MM.1S (cell line): ENCODE data around the gene MALRD1.
"Not testable (repeated sequence)": the region's sequence is repeated elsewhere in the genome, so short reads cannot be mapped to it uniquely, and the experiment has no call there.

Experiments used
- DNase-seq: peaks from one replicate; pipeline ENCODE4 v3.0.0-alpha.2; 2015
- H2AFZ ChIP-seq: fragments of 300-600 bp; sonication (generic); 2 replicates; pipeline ENCODE4 v1.6.0; 2016; ENCODE audit warnings: antibody characterized with exemption, low read length
- H3F3A ChIP-seq: fragments of 300-600 bp; sonication (generic); 2 replicates; pipeline ENCODE4 v1.6.1; 2016; ENCODE audit warnings: mild to moderate bottlenecking, antibody characterized with exemption, low read length, moderate library complexity, mixed read lengths; ENCODE audit not compliant: insufficient read depth
- H3K27ac ChIP-seq: fragments of 300-600 bp; sonication (generic); 2 replicates; pipeline ENCODE4 v1.5.1; 2016; ENCODE audit warnings: mild to moderate bottlenecking, low read length
- H3K27me3 ChIP-seq: fragments of 300-600 bp; sonication (generic); replicated peaks from 2 replicates; pipeline ENCODE4 v1.6.0; 2016; ENCODE audit warnings: low read length; ENCODE audit not compliant: insufficient read depth
- H3K36me3 ChIP-seq: fragments of 300-600 bp; sonication (generic); replicated peaks from 2 replicates; pipeline ENCODE4 v1.6.1; 2016; ENCODE audit warnings: mild to moderate bottlenecking, low read length, mixed read lengths; ENCODE audit not compliant: insufficient read depth
- H3K4me1 ChIP-seq: fragments of 300-600 bp; sonication (generic); 2 replicates; pipeline ENCODE4 v1.6.1; 2016; ENCODE audit warnings: low read length, mixed read lengths
- H3K4me2 ChIP-seq: fragments of 300-600 bp; sonication (generic); 2 replicates; pipeline ENCODE4 v1.6.0; 2016; ENCODE audit warnings: low read depth, low read length
- H3K4me3 ChIP-seq: fragments of 300-600 bp; sonication (generic); 2 replicates; pipeline ENCODE4 v1.5.1; 2016; ENCODE audit warnings: low read length, mixed read lengths
- H3K79me2 ChIP-seq: fragments of 300-600 bp; sonication (generic); 2 replicates; pipeline ENCODE4 v1.6.1; 2016; ENCODE audit warnings: mixed run types, low read length, mixed read lengths
- H3K9ac ChIP-seq: fragments of 300-600 bp; sonication (generic); 2 replicates; pipeline ENCODE4 v1.6.1; 2016; ENCODE audit warnings: low read length, mixed read lengths
- H3K9me2 ChIP-seq: fragments of 300-600 bp; sonication (generic); replicated peaks from 2 replicates; pipeline ENCODE4 v1.6.1; 2016; ENCODE audit warnings: mild to moderate bottlenecking, low read length, mixed read lengths; ENCODE audit not compliant: insufficient read depth
- H3K9me3 ChIP-seq: fragments of 300-600 bp; sonication (generic); replicated peaks from 2 replicates; pipeline ENCODE4 v1.6.1; 2016; ENCODE audit warnings: mild to moderate bottlenecking, low read length, mixed read lengths; ENCODE audit not compliant: insufficient read depth
- H4K20me1 ChIP-seq: fragments of 300-600 bp; sonication (generic); 2 replicates; pipeline ENCODE4 v1.6.1; 2016; ENCODE audit warnings: mild to moderate bottlenecking, low read length, moderate library complexity, mixed read lengths; ENCODE audit not compliant: insufficient read depth
- CTCF ChIP-seq: fragments of 300-600 bp; sonication (generic); IDR thresholded peaks from 2 replicates; pipeline ENCODE4 v1.5.1; 2016; ENCODE audit warnings: antibody characterized with exemption, low read length, mixed read lengths
- EZH2 ChIP-seq: fragments of 300-600 bp; sonication (generic); optimal IDR thresholded peaks from 2 replicates; pipeline ENCODE3; 2017; ENCODE audit warnings: low read depth, mild to moderate bottlenecking, antibody characterized with exemption, low read length, mixed read lengths
- EZH2phosphoT487 ChIP-seq: fragments of 300-600 bp; sonication (generic); IDR thresholded peaks from 2 replicates; pipeline ENCODE4 v1.6.1; 2018; ENCODE audit warnings: antibody characterized with exemption, low read length

The MALRD1 gene

GRCh38 chr10:19500959-19501358 is 452.4 kb downstream of the MALRD1 start:
- Histone ChIP-seq H3K36me3 (no peaks in the 10 kb centered on the region), H3F3A (no peaks in the 10 kb centered on the region)
- DNase-seq: no peak

GRCh38 chr10:19505320-19506312 is 457.0 kb downstream of the MALRD1 start:
- TF ChIP-seq CTCF (no peak), EZH2phosphoT487 (no peak), EZH2 (no peak)
- Histone ChIP-seq H3K4me3 (no peak overlapping the region), H4K20me1 (no peaks in the 10 kb centered on the region), H3K79me2 (no peaks in the 10 kb centered on the region), H3K9ac (no peak overlapping the region), H3K9me3 (no peaks in the 10 kb centered on the region), H3K4me1 (no peaks in the 10 kb centered on the region), H3K36me3 (no peaks in the 10 kb centered on the region), H2AFZ (no peak overlapping the region), H3K9me2 (no peaks in the 10 kb centered on the region), H3K4me2 (no peak overlapping the region), H3F3A (no peaks in the 10 kb centered on the region), H3K27me3 (no peaks in the 10 kb centered on the region), H3K27ac (no peak overlapping the region)
- DNase-seq: no peak

More at GRCh38 chr10:19500959-19501358, 452.4 kb downstream of the MALRD1 start:
- no peaks in the 10 kb centered on the region for H3K4me1 ChIP-seq
- no peak overlapping the region for H3K9ac ChIP-seq
- no peak overlapping the region for H2AFZ ChIP-seq
- no peak overlapping the region for H3K27ac ChIP-seq
- H3K79me2 ChIP-seq: no peaks in the 10 kb centered on the region
- no peaks in the 10 kb centered on the region for H3K9me3 ChIP-seq
- H3K4me3 ChIP-seq: no peak overlapping the region
- H3K27me3 ChIP-seq: no peaks in the 10 kb centered on the region
- H3K4me2 ChIP-seq: no peak overlapping the region
- no peaks in the 10 kb centered on the region for H3K9me2 ChIP-seq
- TF ChIP-seq CTCF: no peak
- TF ChIP-seq EZH2: no peak
- TF ChIP-seq EZH2phosphoT487: no peak
- H4K20me1 ChIP-seq: no peaks in the 10 kb centered on the region

GRCh38 chr10:19510005-19510732 is 461.6 kb downstream of the MALRD1 start:
- H3K27ac ChIP-seq, H3K4me1 ChIP-seq, H3K79me2 ChIP-seq, H3F3A ChIP-seq, H3K9ac ChIP-seq, DNase-seq, H3K4me2 ChIP-seq, H3K27me3 ChIP-seq, H3K9me3 ChIP-seq, H3K4me3 ChIP-seq, H4K20me1 ChIP-seq, H3K9me2 ChIP-seq, H3K36me3 ChIP-seq, H2AFZ ChIP-seq: not testable (repeated sequence)
